ENCODE results near the gene P2RY6.
"Not testable (repeated sequence)": the region's sequence is repeated elsewhere in the genome, so short reads cannot be mapped to it uniquely, and the experiment has no call there.

Gene P2RY6

GRCh38 chr11:73269459-73270015 lies 2.6 kb upstream of the P2RY6 start:
- Histone ChIP-seq H3K36me3 (ENCODE audit: control insufficient read depth in 5 of 5, insufficient read depth in 5 of 5, low read length in 5 of 5) (no peaks in the 10 kb centered on the region), H3K4me1 (ENCODE audit: control insufficient read depth in 5 of 5, insufficient read depth in 5 of 5, low read length in 5 of 5) (peaks cover 7 to 11% (median 9%) of the 10 kb centered on the region in 5 donors), H3K9me3 (ENCODE audit: control insufficient read depth in 5 of 5, low read length in 5 of 5) (no peaks in the 10 kb centered on the region), H3K27me3 (ENCODE audit: control insufficient read depth in 5 of 5, insufficient read depth in 4 of 5, low read length in 5 of 5) (peaks cover 10 to 26% (median 13%) of the 10 kb centered on the region in 5 donors), H3K9ac (ENCODE audit: low read length in 5 of 5) (peak overlapping the region in 1 of 5 donors; percentile 31), H3K4me3 (ENCODE audit: low read depth in 1 of 5, low read length in 5 of 5) (no peak overlapping the region), H3K27ac (ENCODE audit: low read depth, low read length) (no peak overlapping the region)

- peaks cover 7 to 14% (median 9%) of the 10 kb centered on the region in 5 donors for H3K4me1 ChIP-seq (ENCODE audit: control insufficient read depth in 5 of 5, insufficient read depth in 5 of 5, low read length in 5 of 5)
- no peaks in the 10 kb centered on the region for H3K9me3 ChIP-seq (ENCODE audit: control insufficient read depth in 5 of 5, low read length in 5 of 5)
- H3K4me3 ChIP-seq (ENCODE audit: low read depth in 1 of 5, low read length in 5 of 5) = no peak overlapping the region
- H3K27me3 ChIP-seq (ENCODE audit: control insufficient read depth in 5 of 5, insufficient read depth in 4 of 5, low read length in 5 of 5) = peaks cover 3 to 22% (median 9%) of the 10 kb centered on the region in 5 donors
- peak overlapping the region in 1 of 5 donors; percentile 31 for H3K9ac ChIP-seq (ENCODE audit: low read length in 5 of 5)
- no peak overlapping the region for H3K27ac ChIP-seq (ENCODE audit: low read depth, low read length)
- no peaks in the 10 kb centered on the region for H3K36me3 ChIP-seq (ENCODE audit: control insufficient read depth in 5 of 5, insufficient read depth in 5 of 5, low read length in 5 of 5)
These were observed 1.9 kb upstream of the P2RY6 start for GRCh38 chr11:73270016-73270854.

- H3K9me3 ChIP-seq (ENCODE audit: control insufficient read depth in 5 of 5, low read length in 5 of 5) = no peaks in the 10 kb centered on the region
- no peak overlapping the region for H3K27ac ChIP-seq (ENCODE audit: low read depth, low read length)
- H3K9ac ChIP-seq (ENCODE audit: low read length in 5 of 5) = no peak overlapping the region
- H3K4me3 ChIP-seq (ENCODE audit: low read depth in 1 of 5, low read length in 5 of 5) = no peak overlapping the region
- peaks cover 8 to 16% (median 10%) of the 10 kb centered on the region in 5 donors for H3K4me1 ChIP-seq (ENCODE audit: control insufficient read depth in 5 of 5, insufficient read depth in 5 of 5, low read length in 5 of 5)
- peaks cover 3 to 18% (median 9%) of the 10 kb centered on the region in 5 donors for H3K27me3 ChIP-seq (ENCODE audit: control insufficient read depth in 5 of 5, insufficient read depth in 4 of 5, low read length in 5 of 5)
- no peaks in the 10 kb centered on the region for H3K36me3 ChIP-seq (ENCODE audit: control insufficient read depth in 5 of 5, insufficient read depth in 5 of 5, low read length in 5 of 5)
These were observed 1.2 kb upstream of the P2RY6 start for GRCh38 chr11:73270855-73271477.

- not testable (repeated sequence) for H3K27ac ChIP-seq (ENCODE audit: low read depth, low read length); H3K9ac ChIP-seq (ENCODE audit: low read length in 5 of 5)
- peaks cover 3 to 14% (median 6%) of the 10 kb centered on the region in 5 donors for H3K27me3 ChIP-seq (ENCODE audit: control insufficient read depth in 5 of 5, insufficient read depth in 4 of 5, low read length in 5 of 5)
These were observed 666 bp upstream of the P2RY6 start for GRCh38 chr11:73271478-73271865.

GRCh38 chr11:73272680-73273038 lies 521 bp downstream of the P2RY6 start:
- peaks cover 8 to 16% (median 10%) of the 10 kb centered on the region in 5 donors for H3K4me1 ChIP-seq (ENCODE audit: control insufficient read depth in 5 of 5, insufficient read depth in 5 of 5, low read length in 5 of 5)
- H3K4me3 ChIP-seq (ENCODE audit: low read depth in 1 of 5, low read length in 5 of 5) = peak overlapping the region in 4 of 5 donors; percentile 40 to 61 (median 46)
- no peak overlapping the region for H3K9ac ChIP-seq (ENCODE audit: low read length in 5 of 5)
- H3K27me3 ChIP-seq (ENCODE audit: control insufficient read depth in 5 of 5, insufficient read depth in 4 of 5, low read length in 5 of 5) = peaks cover 3 to 14% (median 3%) of the 10 kb centered on the region in 5 donors
- no peaks in the 10 kb centered on the region for H3K36me3 ChIP-seq (ENCODE audit: control insufficient read depth in 5 of 5, insufficient read depth in 5 of 5, low read length in 5 of 5)
- H3K9me3 ChIP-seq (ENCODE audit: control insufficient read depth in 5 of 5, low read length in 5 of 5) = no peaks in the 10 kb centered on the region
- H3K27ac ChIP-seq (ENCODE audit: low read depth, low read length) = no peak overlapping the region

More at GRCh38 chr11:73271478-73271865, 666 bp upstream of the P2RY6 start:
- not testable (repeated sequence) for H3K4me3 ChIP-seq (ENCODE audit: low read depth in 1 of 5, low read length in 5 of 5); H3K9me3 ChIP-seq (ENCODE audit: control insufficient read depth in 5 of 5, low read length in 5 of 5); H3K36me3 ChIP-seq (ENCODE audit: control insufficient read depth in 5 of 5, insufficient read depth in 5 of 5, low read length in 5 of 5)
- H3K4me1 ChIP-seq (ENCODE audit: control insufficient read depth in 5 of 5, insufficient read depth in 5 of 5, low read length in 5 of 5) = peaks cover 8 to 16% (median 10%) of the 10 kb centered on the region in 5 donors

GRCh38 chr11:73273222-73273895 lies 1.2 kb downstream of the P2RY6 start:
- Histone ChIP-seq H3K27ac (ENCODE audit: low read depth, low read length) (no peak overlapping the region), H3K27me3 (ENCODE audit: control insufficient read depth in 5 of 5, insufficient read depth in 4 of 5, low read length in 5 of 5) (peaks cover 0 to 11% (median 3%) of the 10 kb centered on the region in 5 donors), H3K4me1 (ENCODE audit: control insufficient read depth in 5 of 5, insufficient read depth in 5 of 5, low read length in 5 of 5) (peaks cover 5 to 16% (median 9%) of the 10 kb centered on the region in 5 donors), H3K9ac (ENCODE audit: low read length in 5 of 5) (peak overlapping the region in 1 of 5 donors; percentile 45), H3K36me3 (ENCODE audit: control insufficient read depth in 5 of 5, insufficient read depth in 5 of 5, low read length in 5 of 5) (no peaks in the 10 kb centered on the region), H3K9me3 (ENCODE audit: control insufficient read depth in 5 of 5, low read length in 5 of 5) (no peaks in the 10 kb centered on the region), H3K4me3 (ENCODE audit: low read depth in 1 of 5, low read length in 5 of 5) (peak overlapping the region in 4 of 5 donors; percentile 2 to 61 (median 28))

- H3K4me1 ChIP-seq (ENCODE audit: control insufficient read depth in 5 of 5, insufficient read depth in 5 of 5, low read length in 5 of 5) = peaks cover 5 to 16% (median 8%) of the 10 kb centered on the region in 5 donors
- H3K4me3 ChIP-seq (ENCODE audit: low read depth in 1 of 5, low read length in 5 of 5); H3K27ac ChIP-seq (ENCODE audit: low read depth, low read length): not testable (repeated sequence)
These were observed 2.1 kb downstream of the P2RY6 start for GRCh38 chr11:73274191-73274590.

GRCh38 chr11:73274722-73275380 lies 2.7 kb downstream of the P2RY6 start:
- Histone ChIP-seq H3K9ac (ENCODE audit: low read length in 5 of 5) (peak overlapping the region in 1 of 5 donors; percentile 43), H3K27me3 (ENCODE audit: control insufficient read depth in 5 of 5, insufficient read depth in 4 of 5, low read length in 5 of 5) (peaks cover 0 to 9% (median 0%) of the 10 kb centered on the region in 5 donors), H3K36me3 (ENCODE audit: control insufficient read depth in 5 of 5, insufficient read depth in 5 of 5, low read length in 5 of 5) (no peaks in the 10 kb centered on the region), H3K27ac (ENCODE audit: low read depth, low read length) (no peak overlapping the region), H3K4me1 (ENCODE audit: control insufficient read depth in 5 of 5, insufficient read depth in 5 of 5, low read length in 5 of 5) (peaks cover under 1 to 13% (median under 1%) of the 10 kb centered on the region in 5 donors), H3K9me3 (ENCODE audit: control insufficient read depth in 5 of 5, low read length in 5 of 5) (no peaks in the 10 kb centered on the region), H3K4me3 (ENCODE audit: low read depth in 1 of 5, low read length in 5 of 5) (peak overlapping the region in 2 of 5 donors; percentile 17 to 24)

More at GRCh38 chr11:73274191-73274590, 2.1 kb downstream of the P2RY6 start:
- H3K9ac ChIP-seq (ENCODE audit: low read length in 5 of 5); H3K9me3 ChIP-seq (ENCODE audit: control insufficient read depth in 5 of 5, low read length in 5 of 5); H3K27me3 ChIP-seq (ENCODE audit: control insufficient read depth in 5 of 5, insufficient read depth in 4 of 5, low read length in 5 of 5); H3K36me3 ChIP-seq (ENCODE audit: control insufficient read depth in 5 of 5, insufficient read depth in 5 of 5, low read length in 5 of 5): not testable (repeated sequence)

- no peak overlapping the region for H3K27ac ChIP-seq (ENCODE audit: low read depth, low read length)
- H3K4me3 ChIP-seq (ENCODE audit: low read depth in 1 of 5, low read length in 5 of 5) = peak overlapping the region in 2 of 5 donors; percentile 10 to 17
- no peak overlapping the region for H3K9ac ChIP-seq (ENCODE audit: low read length in 5 of 5)
- H3K4me1 ChIP-seq (ENCODE audit: control insufficient read depth in 5 of 5, insufficient read depth in 5 of 5, low read length in 5 of 5) = peaks cover 0 to 15% (median 5%) of the 10 kb centered on the region in 5 donors
- H3K36me3 ChIP-seq (ENCODE audit: control insufficient read depth in 5 of 5, insufficient read depth in 5 of 5, low read length in 5 of 5) = no peaks in the 10 kb centered on the region
- no peaks in the 10 kb centered on the region for H3K9me3 ChIP-seq (ENCODE audit: control insufficient read depth in 5 of 5, low read length in 5 of 5)
- peaks cover 0 to 7% (median 0%) of the 10 kb centered on the region in 5 donors for H3K27me3 ChIP-seq (ENCODE audit: control insufficient read depth in 5 of 5, insufficient read depth in 4 of 5, low read length in 5 of 5)
These were observed 3.2 kb downstream of the P2RY6 start for GRCh38 chr11:73275381-73275750.
